Stromal cell of bone marrow (primary cell): Measurements from ENCODE around the gene SLC25A1.
"Not testable (repeated sequence)": the region's sequence is repeated elsewhere in the genome, so short reads cannot be mapped to it uniquely, and the experiment has no call there.

Experiments used
- DNase-seq: peaks from one replicate; pipeline ENCODE4 v3.0.0-alpha.2; 2012; ENCODE audit warnings: low read depth

SLC25A1 gene

GRCh38 chr22:19204640-19205039 is 26.1 kb upstream of the SLC25A1 start:
- no peak for DNase-seq

- no peak for DNase-seq
Observed at GRCh38 chr22:19203834-19204233, 25.3 kb upstream of the SLC25A1 start.

GRCh38 chr22:19202799-19203186 is 24.3 kb upstream of the SLC25A1 start:
- not testable (repeated sequence) for DNase-seq

- no peak for DNase-seq
Observed at GRCh38 chr22:19201869-19202798, 23.6 kb upstream of the SLC25A1 start.

- no peak for DNase-seq
Observed at GRCh38 chr22:19201130-19201868, 22.8 kb upstream of the SLC25A1 start.

GRCh38 chr22:19199479-19199878 is 20.9 kb upstream of the SLC25A1 start:
- DNase-seq, result no peak

- DNase-seq, result no peak
Observed at GRCh38 chr22:19197997-19198865, 19.7 kb upstream of the SLC25A1 start.

GRCh38 chr22:19196841-19197612 is 18.5 kb upstream of the SLC25A1 start:
- no peak for DNase-seq

- no peak for DNase-seq
Observed at GRCh38 chr22:19195796-19196731, 17.5 kb upstream of the SLC25A1 start.

GRCh38 chr22:19194766-19195536 is 16.4 kb upstream of the SLC25A1 start:
- no peak for DNase-seq

- DNase-seq, result no peak
Observed at GRCh38 chr22:19193879-19194278, 15.3 kb upstream of the SLC25A1 start.

GRCh38 chr22:19187716-19188563 is 9.4 kb upstream of the SLC25A1 start:
- DNase-seq, result no peak

GRCh38 chr22:19184276-19184997 is 5.9 kb upstream of the SLC25A1 start:
- DNase-seq, result no peak

GRCh38 chr22:19183216-19183615 is 4.7 kb upstream of the SLC25A1 start:
- no peak for DNase-seq

GRCh38 chr22:19182472-19183157 is 4.1 kb upstream of the SLC25A1 start:
- no peak for DNase-seq

GRCh38 chr22:19181786-19182471 is 3.4 kb upstream of the SLC25A1 start:
- DNase-seq, result no peak
